GM12878 (cell line): ENCODE measurements around the gene FTO.

Source experiments
- BRCA1 ChIP-seq: IDR thresholded peaks from 2 replicates; pipeline ENCODE4 v1.6.1; 2011; ENCODE audit warnings: low read depth, low read length, improper control_type of control experiment
- HDGF ChIP-seq: fragments of 450-650 bp; IDR thresholded peaks from 2 replicates; pipeline ENCODE4 v1.6.1; 2016; ENCODE audit warnings: antibody characterized with exemption
- KDM1A ChIP-seq: fragments of 200-600 bp; sonication (generic); IDR thresholded peaks from 2 replicates; pipeline ENCODE4 v1.6.1; 2016; ENCODE audit warnings: borderline replicate concordance
- MAX ChIP-seq: IDR thresholded peaks from 2 replicates; pipeline ENCODE4 v1.6.1; 2012; ENCODE audit warnings: low read depth, low read length, improper control_type of control experiment
- RCOR1 ChIP-seq: conservative IDR thresholded peaks from 2 replicates; pipeline ENCODE4 v1.6.1; 2012; ENCODE audit warnings: low read depth, low read length, improper control_type of control experiment
- SMC3 ChIP-seq: IDR thresholded peaks from 2 replicates; pipeline ENCODE4 v1.6.1; 2011; ENCODE audit warnings: low read length, improper control_type of control experiment, borderline replicate concordance
- WRNIP1 ChIP-seq: IDR thresholded peaks from 2 replicates; pipeline ENCODE4 v1.6.1; 2011; ENCODE audit warnings: low read depth, low read length, improper control_type of control experiment, borderline replicate concordance
- ZBTB11 ChIP-seq: fragments of 450-650 bp; formaldehyde crosslinking; IDR thresholded peaks from 2 replicates; pipeline ENCODE4 v1.5.0; 2022; ENCODE audit warnings: mild to moderate bottlenecking, missing genetic modification characterization

- no peak for TF ChIP-seq RCOR1
- no peak for TF ChIP-seq HDGF
- TF ChIP-seq KDM1A = no peak
- no peak for TF ChIP-seq BRCA1
- TF ChIP-seq SMC3 = no peak
- TF ChIP-seq ZBTB11 (CRISPR knock-in tag) = no peak
- TF ChIP-seq MAX = no peak
- TF ChIP-seq WRNIP1 = no peak
These were observed 221.1 kb downstream of the FTO start for GRCh38 chr16:53925107-53925410.
